A204.1 (cell line): ENCODE data around the gene RALB.

ENCODE experiments used
- FAIRE-seq: peaks from 2 replicates; lab custom pipeline; 2012; peaks lifted over from hg19 to GRCh38; lab: Jason Lieb, UNC

RALB gene

GRCh38 chr2:120343433-120344105 lies 90.9 kb downstream of the RALB start:
- no peak for FAIRE-seq
